PFSK-1 (cell line): ENCODE results near the gene ASB10.

Source experiments
- FOXP2 ChIP-seq: optimal IDR thresholded peaks from 2 replicates; pipeline ENCODE3; 2011; ENCODE audit warnings: borderline replicate concordance, control low read depth, inconsistent platforms; ENCODE audit not compliant: insufficient read depth; ENCODE audit errors: extremely low read length, extremely low read depth
- POLR2AphosphoS5 ChIP-seq: IDR thresholded peaks from 2 replicates; pipeline ENCODE4 v1.6.1; 2012; ENCODE audit warnings: low read depth, mild to moderate bottlenecking, control low read depth, low read length, moderate library complexity
- SIN3A ChIP-seq: IDR thresholded peaks from 2 replicates; pipeline ENCODE4 v1.6.1; 2012; ENCODE audit warnings: mild to moderate bottlenecking, low read length, moderate library complexity, borderline replicate concordance; ENCODE audit not compliant: insufficient read depth
- TAF1 ChIP-seq: IDR thresholded peaks from 2 replicates; pipeline ENCODE4 v1.6.1; 2012; ENCODE audit warnings: low read length, control low read depth, borderline replicate concordance; ENCODE audit not compliant: insufficient read depth
- TF ChIP-seq, protein P1 (sequence below), 2 experiments: IDR thresholded peaks; 2 replicates each; pipeline versions ENCODE4 v1.6.1 to v1.8.0; 2011 to 2012; ENCODE audit warnings: low read depth in 2 of 2, low read length in 2 of 2, control low read depth in 1 of 2, inconsistent platforms in 1 of 2, mild to moderate bottlenecking in 1 of 2, moderate library complexity in 1 of 2; ENCODE audit not compliant: insufficient read depth in 1 of 2

ASB10 gene

DNA sequence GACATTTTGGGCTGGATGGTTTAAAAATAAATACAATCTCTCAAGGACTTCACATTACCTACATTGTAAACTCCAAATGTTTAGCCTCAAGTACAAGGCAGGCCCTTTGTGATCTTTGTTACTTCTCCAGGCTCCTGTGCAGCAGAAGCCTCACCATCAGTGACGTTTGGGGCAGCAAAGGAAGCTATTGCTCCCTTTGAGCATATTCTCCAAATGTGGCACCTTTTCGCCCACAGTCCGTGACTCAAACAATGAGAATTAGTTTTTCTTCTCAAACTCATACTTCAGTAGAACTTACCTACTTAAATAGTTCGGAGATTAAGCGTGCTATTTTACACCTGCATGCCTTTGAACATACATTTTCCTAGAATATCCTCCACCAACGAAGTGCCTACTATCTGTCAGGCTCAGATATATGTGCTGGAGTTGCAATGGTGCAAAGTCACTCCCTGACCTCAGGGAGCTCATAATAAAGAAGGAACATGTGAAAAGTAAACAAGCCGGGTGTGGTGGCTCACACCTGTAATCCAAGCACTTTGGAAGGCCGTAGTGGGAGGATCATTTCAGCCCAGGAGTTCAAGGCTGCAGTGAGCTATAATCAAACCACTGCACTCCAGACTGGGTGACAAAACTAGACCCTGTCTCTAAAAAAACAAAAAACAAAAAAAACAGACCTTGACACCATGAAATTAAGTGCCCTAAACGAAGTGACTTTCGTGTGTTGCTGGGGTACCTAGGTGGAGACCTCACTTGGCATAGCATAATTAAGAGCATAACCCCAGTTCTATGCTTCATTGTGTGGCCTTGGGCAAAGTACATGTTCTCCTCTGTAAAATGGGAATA lies 41.2 kb upstream of the ASB10 start:
- TF ChIP-seq TAF1 (no peak), SIN3A (no peak), FOXP2 (no peak), POLR2AphosphoS5 (no peak)
- TF ChIP-seq, protein P1, sequence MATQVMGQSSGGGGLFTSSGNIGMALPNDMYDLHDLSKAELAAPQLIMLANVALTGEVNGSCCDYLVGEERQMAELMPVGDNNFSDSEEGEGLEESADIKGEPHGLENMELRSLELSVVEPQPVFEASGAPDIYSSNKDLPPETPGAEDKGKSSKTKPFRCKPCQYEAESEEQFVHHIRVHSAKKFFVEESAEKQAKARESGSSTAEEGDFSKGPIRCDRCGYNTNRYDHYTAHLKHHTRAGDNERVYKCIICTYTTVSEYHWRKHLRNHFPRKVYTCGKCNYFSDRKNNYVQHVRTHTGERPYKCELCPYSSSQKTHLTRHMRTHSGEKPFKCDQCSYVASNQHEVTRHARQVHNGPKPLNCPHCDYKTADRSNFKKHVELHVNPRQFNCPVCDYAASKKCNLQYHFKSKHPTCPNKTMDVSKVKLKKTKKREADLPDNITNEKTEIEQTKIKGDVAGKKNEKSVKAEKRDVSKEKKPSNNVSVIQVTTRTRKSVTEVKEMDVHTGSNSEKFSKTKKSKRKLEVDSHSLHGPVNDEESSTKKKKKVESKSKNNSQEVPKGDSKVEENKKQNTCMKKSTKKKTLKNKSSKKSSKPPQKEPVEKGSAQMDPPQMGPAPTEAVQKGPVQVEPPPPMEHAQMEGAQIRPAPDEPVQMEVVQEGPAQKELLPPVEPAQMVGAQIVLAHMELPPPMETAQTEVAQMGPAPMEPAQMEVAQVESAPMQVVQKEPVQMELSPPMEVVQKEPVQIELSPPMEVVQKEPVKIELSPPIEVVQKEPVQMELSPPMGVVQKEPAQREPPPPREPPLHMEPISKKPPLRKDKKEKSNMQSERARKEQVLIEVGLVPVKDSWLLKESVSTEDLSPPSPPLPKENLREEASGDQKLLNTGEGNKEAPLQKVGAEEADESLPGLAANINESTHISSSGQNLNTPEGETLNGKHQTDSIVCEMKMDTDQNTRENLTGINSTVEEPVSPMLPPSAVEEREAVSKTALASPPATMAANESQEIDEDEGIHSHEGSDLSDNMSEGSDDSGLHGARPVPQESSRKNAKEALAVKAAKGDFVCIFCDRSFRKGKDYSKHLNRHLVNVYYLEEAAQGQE (IDR thresholded peaks at IDR 0.05; ENCODE audit: insufficient read depth in 1 of 2, low read depth in 2 of 2, low read length in 2 of 2), result no peak

DNA sequence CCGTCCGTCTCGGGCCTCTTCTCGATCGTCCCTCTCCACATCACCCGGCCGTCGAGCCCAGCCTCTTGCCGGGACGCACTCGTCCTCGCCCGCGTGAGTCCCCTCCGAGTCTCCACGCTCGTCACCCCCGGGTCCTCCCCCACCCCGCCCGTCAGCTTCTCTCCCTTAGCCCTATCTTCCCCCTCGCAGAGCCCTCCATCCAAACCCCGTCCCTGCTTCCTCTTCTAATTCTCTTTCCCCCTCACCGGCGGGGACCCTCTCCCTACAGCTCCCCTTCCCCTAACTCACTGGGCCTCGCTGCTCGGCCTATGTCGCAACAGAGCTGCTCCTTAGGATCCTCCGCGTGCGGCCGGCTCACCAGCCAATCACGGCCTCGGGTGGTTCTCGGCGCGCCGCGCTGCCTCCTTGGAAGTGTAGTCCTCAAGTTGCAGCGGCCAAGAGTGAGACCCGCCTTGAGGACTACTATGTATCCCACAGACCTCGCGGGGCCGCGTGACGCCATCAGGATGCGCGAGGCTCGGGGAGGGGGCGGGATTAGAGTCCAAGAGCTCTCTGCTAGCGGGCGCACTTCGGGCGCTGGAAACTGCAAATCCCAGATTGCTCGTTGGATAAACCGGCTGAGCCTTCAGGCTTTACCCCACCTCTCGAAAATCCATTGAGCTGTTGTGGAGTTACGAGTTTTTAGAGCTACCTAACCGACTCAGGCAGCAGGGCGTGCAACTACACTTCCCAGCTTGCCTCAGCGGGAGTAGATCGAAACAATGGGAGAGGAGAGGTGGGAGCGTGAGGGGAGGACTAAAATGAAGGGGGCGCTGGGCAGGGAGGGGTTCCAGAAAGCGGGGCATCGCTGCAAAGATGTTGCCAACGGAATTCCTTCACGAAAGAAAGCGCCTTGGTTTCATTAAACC lies 40.1 kb upstream of the ASB10 start, which contains the start of gene ABCF2:
Gene ABCF2, minus strand, starts transcription at position 331 of the 908 bp plus-strand sequence. CDS start 747 bp downstream, outside the sequence.
- TF ChIP-seq POLR2AphosphoS5 (peak; percentile 70; the same call in 1 of the 2 replicates), SIN3A (0 out of 2 replicates have a peak, but pooled peaks have one; percentile 24), TAF1 (peak; percentile 52; the same call in 1 of the 2 replicates), FOXP2 (peak; percentile 24)
- TF ChIP-seq, protein P1 (IDR thresholded peaks at IDR 0.05; ENCODE audit: insufficient read depth in 1 of 2, low read depth in 2 of 2, low read length in 2 of 2), result no peak

DNA sequence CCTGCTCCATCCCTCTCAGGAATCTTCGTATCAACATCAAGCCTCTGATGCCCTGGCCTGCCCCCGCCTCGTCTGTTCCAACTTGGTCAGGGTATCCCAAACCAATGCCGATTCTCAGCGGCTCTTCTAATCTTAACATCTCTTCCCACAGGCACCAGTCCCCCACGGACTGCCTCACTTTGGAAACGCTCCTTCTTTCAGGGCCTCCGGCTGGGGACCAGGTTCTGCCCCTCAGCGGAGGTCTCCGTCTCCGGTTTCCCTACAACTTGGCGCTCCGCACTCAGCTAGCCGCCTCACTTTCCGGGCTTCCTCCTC lies 39.5 kb upstream of the ASB10 start:
- no peak for TF ChIP-seq POLR2AphosphoS5
- TF ChIP-seq FOXP2, result no peak
- no peak for TF ChIP-seq SIN3A
- TF ChIP-seq, protein P1 (IDR thresholded peaks at IDR 0.05; ENCODE audit: insufficient read depth in 1 of 2, low read depth in 2 of 2, low read length in 2 of 2), result no peak
- no peak for TF ChIP-seq TAF1

GRCh38 chr7:151225948-151226510 lies 39.0 kb upstream of the ASB10 start:
- TF ChIP-seq, protein P1 (IDR thresholded peaks at IDR 0.05; ENCODE audit: insufficient read depth in 1 of 2, low read depth in 2 of 2, low read length in 2 of 2), result no peak
- no peak for TF ChIP-seq FOXP2
- no peak for TF ChIP-seq TAF1
- no peak for TF ChIP-seq POLR2AphosphoS5
- no peak for TF ChIP-seq SIN3A
